Keratinocyte (primary cell): ENCODE measurements around the gene AZU1. TPM values are rescaled to one million over a fixed set of nuclear protein-coding genes. Genes with fewer than 3 reads are reported as not detected.

Experiments
- DNase-seq: peaks from one replicate; pipeline ENCODE4 v3.0.0-alpha.2; 2011; ENCODE audit warnings: low read depth, missing footprints, low spot score
- FAIRE-seq: peaks from 2 replicates; lab custom pipeline; 2011; peaks lifted over from hg19 to GRCh38; lab: Jason Lieb, UNC
- H2AFZ ChIP-seq: 2 replicates; pipeline ENCODE4 v1.6.0; 2012; ENCODE audit warnings: low read length, control low read depth, inconsistent platforms; ENCODE audit not compliant: control insufficient read depth
- H3K27ac ChIP-seq: 2 replicates; pipeline ENCODE4 v1.5.1; 2011; ENCODE audit warnings: low read length; ENCODE audit not compliant: control insufficient read depth, insufficient read depth
- H3K27me3 ChIP-seq: 3 replicates; pipeline ENCODE4 v1.6.0; 2011; ENCODE audit warnings: low read length; ENCODE audit not compliant: control insufficient read depth, insufficient read depth; ENCODE audit errors: extremely low read depth
- H3K36me3 ChIP-seq, 2 experiments: 2 replicates in 1 of 2; 3 replicates in 1 of 2; pipeline ENCODE4 v1.5.1; 2011; ENCODE audit warnings: low read length in 2 of 2, mild to moderate bottlenecking in 1 of 2; ENCODE audit not compliant: control insufficient read depth in 2 of 2, insufficient read depth in 2 of 2; ENCODE audit errors: extremely low read depth in 1 of 2
- H3K4me1 ChIP-seq: 3 replicates; pipeline ENCODE4 v1.5.1; 2011; ENCODE audit warnings: low read length; ENCODE audit not compliant: control insufficient read depth, insufficient read depth; ENCODE audit errors: extremely low read depth
- H3K4me2 ChIP-seq: 3 replicates; pipeline ENCODE4 v1.6.0; 2011; ENCODE audit warnings: low read depth, low read length; ENCODE audit not compliant: control insufficient read depth, insufficient read depth; ENCODE audit errors: extremely low read depth
- H3K4me3 ChIP-seq, 3 experiments: fragments of 200-600 bp in 1 of 3; sonication (generic) in 1 of 3; 2 replicates in 2 of 3; 3 replicates in 1 of 3; pipeline ENCODE4 v1.5.1; 2011 to 2016; ENCODE audit warnings: low read length in 3 of 3, mild to moderate bottlenecking in 3 of 3, control low read depth in 2 of 3, inconsistent platforms in 1 of 3, low read depth in 1 of 3, mixed read lengths in 1 of 3, mixed run types in 1 of 3, moderate library complexity in 1 of 3; ENCODE audit not compliant: control insufficient read depth in 2 of 3, insufficient read depth in 2 of 3; ENCODE audit errors: extremely low read depth in 1 of 3
- H3K79me2 ChIP-seq: 2 replicates; pipeline ENCODE4 v1.6.0; 2012; ENCODE audit warnings: low read length; ENCODE audit not compliant: control insufficient read depth, insufficient read depth
- H3K9ac ChIP-seq: 3 replicates; pipeline ENCODE4 v1.6.0; 2011; ENCODE audit warnings: low read length; ENCODE audit not compliant: control insufficient read depth, insufficient read depth; ENCODE audit errors: extremely low read depth
- H3K9me1 ChIP-seq: 3 replicates; pipeline ENCODE4 v1.6.0; 2011; ENCODE audit warnings: low read length; ENCODE audit not compliant: control insufficient read depth, insufficient read depth; ENCODE audit errors: extremely low read depth
- H3K9me3 ChIP-seq: 2 replicates; pipeline ENCODE4 v1.5.1; 2012; ENCODE audit warnings: low read depth, low read length; ENCODE audit not compliant: control insufficient read depth
- H4K20me1 ChIP-seq: 3 replicates; pipeline ENCODE4 v1.6.0; 2011; ENCODE audit warnings: low read length; ENCODE audit not compliant: control insufficient read depth, insufficient read depth; ENCODE audit errors: extremely low read depth
- EZH2 ChIP-seq: IDR thresholded peaks from one replicate; pipeline ENCODE4 v1.6.1; 2012; ENCODE audit warnings: inconsistent platforms, mild to moderate bottlenecking, low read length, moderate library complexity
- dilution Hi-C: fragments of 300-500 bp; cut with MboI; formaldehyde crosslinking; loops from one replicate; pipeline ENCODE4 v1.7.0; 2020; ENCODE audit warnings: low sequenced_read_pairs; ENCODE audit not compliant: extremely low pct_ligation_motif_present
- polyA plus RNA-seq, 5 experiments: library from polyadenylated mRNA; depleted of rRNA in 3 of 5; stranded (reverse) in 3 of 5; stranded (forward) in 1 of 5; unstranded in 1 of 5; fragments of >200 nt; gene quantifications; 1 replicate in 1 of 5; 2 replicates in 3 of 5; 3 replicates in 1 of 5; pipeline versions ENCODE4 v1.2.1 to v1.2.3, GENCODE V29; 2011 to 2012; ENCODE audit warnings: missing spikeins in 2 of 5, low read depth in 1 of 5, low replicate concordance in 1 of 5
- TF ChIP-seq, protein P1 (sequence below), 3 experiments: IDR thresholded peaks in 1 of 3; conservative IDR thresholded peaks in 1 of 3; optimal IDR thresholded peaks in 1 of 3; 2 replicates in 2 of 3; 3 replicates in 1 of 3; pipeline versions ENCODE3 to v1.5.1; 2011; ENCODE audit warnings: low read length in 3 of 3, mild to moderate bottlenecking in 3 of 3, moderate library complexity in 2 of 3, control low read depth in 1 of 3, inconsistent platforms in 1 of 3; ENCODE audit not compliant: insufficient read depth in 2 of 3; ENCODE audit errors: extremely low read depth in 1 of 3

The AZU1 gene
- polyA plus RNA-seq, 1 donor (not counting 4 experiments of a cell fraction or from before 2014, with no cell fraction given): not detected

GRCh38 chr19:813219-814151, 14.2 kb upstream of the AZU1 start:
- Histone ChIP-seq H3K4me3 (no peak overlapping the region), H4K20me1 (peaks cover 16% of the 10 kb centered on the region), H3K36me3 (peaks cover 14 to 17% of the 10 kb centered on the region in 2 experiments), H3K9ac (no peak overlapping the region), H2AFZ (no peak overlapping the region), H3K4me1 (no peaks in the 10 kb centered on the region), H3K9me1 (no peaks in the 10 kb centered on the region), H3K4me2 (no peak overlapping the region), H3K27ac (no peak overlapping the region), H3K79me2 (peaks cover 7% of the 10 kb centered on the region), H3K27me3 (no peaks in the 10 kb centered on the region), H3K9me3 (no peaks in the 10 kb centered on the region)
- FAIRE-seq (no peak), DNase-seq (no peak)
- dilution Hi-C loops: no loop called here
- TF ChIP-seq, protein P1, sequence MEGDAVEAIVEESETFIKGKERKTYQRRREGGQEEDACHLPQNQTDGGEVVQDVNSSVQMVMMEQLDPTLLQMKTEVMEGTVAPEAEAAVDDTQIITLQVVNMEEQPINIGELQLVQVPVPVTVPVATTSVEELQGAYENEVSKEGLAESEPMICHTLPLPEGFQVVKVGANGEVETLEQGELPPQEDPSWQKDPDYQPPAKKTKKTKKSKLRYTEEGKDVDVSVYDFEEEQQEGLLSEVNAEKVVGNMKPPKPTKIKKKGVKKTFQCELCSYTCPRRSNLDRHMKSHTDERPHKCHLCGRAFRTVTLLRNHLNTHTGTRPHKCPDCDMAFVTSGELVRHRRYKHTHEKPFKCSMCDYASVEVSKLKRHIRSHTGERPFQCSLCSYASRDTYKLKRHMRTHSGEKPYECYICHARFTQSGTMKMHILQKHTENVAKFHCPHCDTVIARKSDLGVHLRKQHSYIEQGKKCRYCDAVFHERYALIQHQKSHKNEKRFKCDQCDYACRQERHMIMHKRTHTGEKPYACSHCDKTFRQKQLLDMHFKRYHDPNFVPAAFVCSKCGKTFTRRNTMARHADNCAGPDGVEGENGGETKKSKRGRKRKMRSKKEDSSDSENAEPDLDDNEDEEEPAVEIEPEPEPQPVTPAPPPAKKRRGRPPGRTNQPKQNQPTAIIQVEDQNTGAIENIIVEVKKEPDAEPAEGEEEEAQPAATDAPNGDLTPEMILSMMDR (optimal IDR thresholded peaks at IDR 0.05 in 1 of 3, IDR thresholded peaks at IDR 0.05 in 1 of 3, conservative IDR thresholded peaks at IDR 0.05 in 1 of 3; ENCODE audit: extremely low read depth in 1 of 3, insufficient read depth in 2 of 3, low read length in 3 of 3): no peak
- TF ChIP-seq EZH2: no peak

GRCh38 chr19:814152-815078, 13.2 kb upstream of the AZU1 start:
- no peaks in the 10 kb centered on the region for H3K9me3 ChIP-seq
- H3K9me1 ChIP-seq: no peaks in the 10 kb centered on the region
- peaks cover 11 to 13% of the 10 kb centered on the region in 2 experiments for H3K36me3 ChIP-seq
- no peak overlapping the region for H3K4me2 ChIP-seq
- no peak for FAIRE-seq
- H3K27me3 ChIP-seq: no peaks in the 10 kb centered on the region
- TF ChIP-seq, protein P1 (optimal IDR thresholded peaks at IDR 0.05 in 1 of 3, IDR thresholded peaks at IDR 0.05 in 1 of 3, conservative IDR thresholded peaks at IDR 0.05 in 1 of 3; ENCODE audit: extremely low read depth in 1 of 3, insufficient read depth in 2 of 3, low read length in 3 of 3): no peak
- TF ChIP-seq EZH2: no peak
- peaks cover 14% of the 10 kb centered on the region for H4K20me1 ChIP-seq
- DNase-seq: no peak
- H2AFZ ChIP-seq: no peak overlapping the region
- H3K27ac ChIP-seq: no peak overlapping the region
- no peak overlapping the region for H3K9ac ChIP-seq
- H3K79me2 ChIP-seq: peaks cover 3% of the 10 kb centered on the region
- dilution Hi-C loops: no loop called here
- H3K4me3 ChIP-seq: no peak overlapping the region
- H3K4me1 ChIP-seq: no peaks in the 10 kb centered on the region
